ENCODE measurements around the gene SORCS3. TPM values are rescaled to one million over a fixed set of nuclear protein-coding genes. Genes with fewer than 3 reads are reported as not detected.

Gene SORCS3
- total RNA-seq, 1 donor from 2014 or later, result not detected

GRCh38 chr10:105037022-105037421 is 395.9 kb downstream of the SORCS3 start:
- peaks cover 10% of the 10 kb centered on the region for H3K9me3 Mint-ChIP-seq (ENCODE audit: low read depth)
- no peak overlapping the region for H3K27ac Mint-ChIP-seq (ENCODE audit: unreplicated experiment)
- no peaks in the 10 kb centered on the region for H3K4me1 Mint-ChIP-seq (ENCODE audit: low read depth)
- DNase-seq (ENCODE audit: low spot score), result no peak
- no peaks in the 10 kb centered on the region for H3K36me3 Mint-ChIP-seq (ENCODE audit: low read depth)
- no peaks in the 10 kb centered on the region for H3K27me3 Mint-ChIP-seq (ENCODE audit: low read depth)
- H3K4me3 Mint-ChIP-seq (ENCODE audit: unreplicated experiment), result no peak overlapping the region
- TF ChIP-seq CTCF (IDR thresholded peaks at IDR 0.05), result no peak

DNA sequence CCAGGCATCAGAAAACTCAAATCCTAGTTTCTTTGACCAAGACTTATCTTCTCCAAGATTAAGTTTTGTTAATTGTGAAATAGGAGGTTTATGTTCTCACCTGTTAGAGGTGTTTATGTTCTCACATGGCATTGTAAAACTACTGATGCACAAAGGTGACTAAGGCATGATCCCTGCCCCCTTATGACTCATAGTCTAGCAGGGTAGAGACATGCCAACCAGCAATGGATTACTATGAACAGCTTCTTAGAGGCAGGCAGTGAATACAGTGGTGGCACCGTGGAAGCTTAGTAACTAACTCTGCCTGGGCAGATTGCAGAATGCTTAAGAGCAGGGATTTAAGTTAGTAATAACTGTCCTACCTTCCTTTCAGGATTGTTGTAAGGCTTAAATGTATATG is 400.9 kb downstream of the SORCS3 start:
- Mint-ChIP-seq H3K27me3 (ENCODE audit: low read depth) (no peaks in the 10 kb centered on the region), H3K9me3 (ENCODE audit: low read depth) (peaks cover 3% of the 10 kb centered on the region), H3K4me3 (ENCODE audit: unreplicated experiment) (no peak overlapping the region), H3K4me1 (ENCODE audit: low read depth) (no peaks in the 10 kb centered on the region), H3K27ac (ENCODE audit: unreplicated experiment) (no peak overlapping the region), H3K36me3 (ENCODE audit: low read depth) (no peaks in the 10 kb centered on the region)
- TF ChIP-seq CTCF (IDR thresholded peaks at IDR 0.05), result no peak
- no peak for DNase-seq (ENCODE audit: low spot score)

GRCh38 chr10:105042906-105043552 is 401.9 kb downstream of the SORCS3 start:
- DNase-seq (ENCODE audit: low spot score), result no peak

GRCh38 chr10:105044902-105045301 is 403.8 kb downstream of the SORCS3 start:
- H3K36me3 Mint-ChIP-seq (ENCODE audit: low read depth), result no peaks in the 10 kb centered on the region
- H3K4me1 Mint-ChIP-seq (ENCODE audit: low read depth), result no peaks in the 10 kb centered on the region

More at GRCh38 chr10:105042906-105043552, 401.9 kb downstream of the SORCS3 start:
- Mint-ChIP-seq H3K27ac (ENCODE audit: unreplicated experiment) (no peak overlapping the region), H3K36me3 (ENCODE audit: low read depth) (no peaks in the 10 kb centered on the region), H3K27me3 (ENCODE audit: low read depth) (no peaks in the 10 kb centered on the region), H3K4me3 (ENCODE audit: unreplicated experiment) (no peak overlapping the region), H3K4me1 (ENCODE audit: low read depth) (no peaks in the 10 kb centered on the region), H3K9me3 (ENCODE audit: low read depth) (peaks cover 6% of the 10 kb centered on the region)
- no peak for TF ChIP-seq CTCF (IDR thresholded peaks at IDR 0.05)

GRCh38 chr10:105056413-105056812 is 415.3 kb downstream of the SORCS3 start:
- no peaks in the 10 kb centered on the region for H3K36me3 Mint-ChIP-seq (ENCODE audit: low read depth)
- no peak for DNase-seq (ENCODE audit: low spot score)
- H3K4me3 Mint-ChIP-seq (ENCODE audit: unreplicated experiment), result no peak overlapping the region
- H3K27me3 Mint-ChIP-seq (ENCODE audit: low read depth), result peaks cover 2% of the 10 kb centered on the region
- H3K9me3 Mint-ChIP-seq (ENCODE audit: low read depth), result peaks cover 11% of the 10 kb centered on the region
- H3K4me1 Mint-ChIP-seq (ENCODE audit: low read depth), result no peaks in the 10 kb centered on the region
- no peak overlapping the region for H3K27ac Mint-ChIP-seq (ENCODE audit: unreplicated experiment)
- TF ChIP-seq CTCF (IDR thresholded peaks at IDR 0.05), result no peak

More at GRCh38 chr10:105044902-105045301, 403.8 kb downstream of the SORCS3 start:
- H3K9me3 Mint-ChIP-seq (ENCODE audit: low read depth), result peaks cover 8% of the 10 kb centered on the region
- H3K27me3 Mint-ChIP-seq (ENCODE audit: low read depth), result no peaks in the 10 kb centered on the region
- DNase-seq (ENCODE audit: low spot score), result no peak
- no peak for TF ChIP-seq CTCF (IDR thresholded peaks at IDR 0.05)
- no peak overlapping the region for H3K27ac Mint-ChIP-seq (ENCODE audit: unreplicated experiment)
- no peak overlapping the region for H3K4me3 Mint-ChIP-seq (ENCODE audit: unreplicated experiment)
